Measurements from ENCODE around the gene PNKP.

Gene PNKP

GRCh38 chr19:49874503-49875157, 7.3 kb upstream of the PNKP start:
- no peak for DNase-seq

DNA sequence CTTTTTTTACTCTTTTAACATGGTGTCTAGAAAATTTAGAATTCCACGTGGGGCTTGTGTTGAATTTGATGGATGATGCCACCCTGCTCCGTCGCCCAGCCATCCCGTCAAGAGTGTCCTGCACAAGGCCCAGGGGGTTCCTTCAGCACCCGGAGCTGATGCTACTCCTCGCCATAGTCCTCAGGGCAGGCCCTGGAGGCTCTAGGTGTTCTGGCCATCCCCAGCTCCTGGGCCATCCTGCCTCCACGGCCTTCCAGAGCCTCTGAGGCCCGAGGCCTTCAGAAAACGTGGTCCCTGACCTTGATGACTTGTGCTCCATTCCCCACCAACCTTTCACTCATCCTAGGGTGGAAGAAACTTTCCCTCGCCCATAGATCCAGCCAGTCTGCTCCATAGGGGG, 6.5 kb upstream of the PNKP start:
- DNase-seq, result no peak

GRCh38 chr19:49873129-49873521, 5.7 kb upstream of the PNKP start:
- DNase-seq, result no peak

DNA sequence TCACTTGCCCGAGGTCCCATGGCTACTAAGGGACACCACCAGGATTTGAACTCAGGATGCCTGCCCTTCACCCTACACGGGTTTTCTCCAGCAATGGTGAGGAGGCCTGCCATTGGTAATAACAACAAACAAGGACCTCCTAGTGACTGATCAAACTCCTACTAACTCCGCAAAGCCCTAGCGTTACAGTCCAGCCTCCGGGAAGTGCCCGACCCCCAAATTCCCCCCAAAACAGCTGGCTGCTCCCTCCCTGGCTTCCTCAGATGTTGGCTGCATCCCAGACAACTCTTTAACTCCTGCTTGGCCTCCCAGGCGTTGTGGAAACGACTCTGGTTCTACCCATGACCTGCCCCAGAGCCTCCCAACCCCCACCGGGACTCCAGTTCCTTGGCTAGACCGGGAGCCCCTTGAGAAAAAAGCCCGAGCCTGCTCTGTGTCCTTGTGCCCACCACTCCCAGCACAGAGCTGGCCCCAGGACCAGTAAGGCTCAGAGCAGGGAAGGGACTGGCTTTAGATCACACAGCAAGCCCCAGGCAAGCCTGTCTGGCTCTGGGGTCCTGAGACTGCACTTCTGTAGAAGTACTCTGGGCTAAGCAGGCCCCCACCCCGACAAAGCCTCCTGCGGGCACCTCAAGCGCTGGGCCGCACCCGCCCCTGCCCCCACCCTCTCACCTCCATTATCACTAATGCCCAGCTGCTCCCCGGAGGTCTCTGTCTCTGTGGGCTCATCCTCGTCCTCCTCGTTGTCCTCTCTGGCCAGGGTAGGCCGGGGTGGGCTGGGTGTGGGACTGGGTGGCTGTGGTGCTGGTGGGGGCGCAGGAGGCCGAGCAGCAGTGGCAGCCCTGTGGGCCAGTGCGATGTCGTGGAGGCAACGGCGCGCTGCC, 5.1 kb upstream of the PNKP start:
- no peak for DNase-seq

- DNase-seq, result no peak
Observed at GRCh38 chr19:49871349-49871985, 4.1 kb upstream of the PNKP start.

DNA sequence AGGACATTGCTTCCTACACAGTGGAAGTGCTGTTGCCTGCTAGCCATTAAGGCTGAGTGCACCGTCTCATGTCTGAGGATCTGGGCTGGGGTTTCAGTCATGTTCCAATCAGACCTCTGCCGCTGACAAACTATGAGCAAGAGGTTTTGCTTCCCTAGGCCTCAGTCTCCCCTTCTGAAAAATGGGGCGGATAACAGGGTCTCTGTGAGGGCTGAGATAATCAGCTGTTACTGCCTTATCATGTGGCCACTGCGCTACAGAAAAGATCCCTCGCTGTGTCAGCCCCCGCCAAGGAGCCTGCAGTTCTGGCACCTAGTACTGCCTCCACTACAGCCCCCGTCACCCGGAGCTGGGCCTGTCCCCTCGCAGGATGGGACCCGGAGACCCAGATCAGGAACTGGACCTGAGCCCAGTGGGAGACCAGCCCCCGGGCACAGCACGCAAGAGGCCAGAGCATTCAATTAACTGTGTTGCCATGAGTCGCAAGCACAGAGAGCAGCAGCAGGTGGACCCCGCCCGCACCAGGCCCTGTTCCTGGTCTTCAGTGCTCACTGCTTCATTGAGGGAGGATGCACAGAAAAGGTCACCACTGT, 3.0 kb upstream of the PNKP start:
- no peak for DNase-seq

GRCh38 chr19:49869484-49870308, 2.3 kb upstream of the PNKP start:
- DNase-seq, result peak; percentile 92

DNA sequence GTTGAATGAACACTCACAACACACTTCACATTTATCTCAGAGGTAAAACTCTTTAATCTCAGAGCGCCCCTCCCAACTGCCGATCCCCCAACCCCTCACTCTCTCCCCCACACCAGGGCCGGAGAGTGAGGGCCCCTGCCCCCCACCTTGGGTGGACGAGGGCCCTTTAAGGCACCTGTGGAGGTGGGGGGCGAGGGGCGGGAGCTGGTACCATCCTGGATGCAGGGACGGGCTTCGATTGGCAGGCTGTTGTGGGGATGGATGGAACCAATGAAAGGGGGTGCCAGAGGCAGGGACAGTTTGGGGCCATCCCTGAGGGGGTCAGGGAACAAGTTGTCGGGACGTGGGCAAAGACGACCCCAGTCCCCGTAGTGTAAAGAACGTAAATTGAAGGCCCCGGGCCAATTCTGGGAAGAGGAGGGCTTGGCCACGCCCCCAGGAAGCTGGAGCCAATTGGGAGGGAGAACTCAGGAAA, 1.7 kb upstream of the PNKP start:
- no peak for DNase-seq

DNA sequence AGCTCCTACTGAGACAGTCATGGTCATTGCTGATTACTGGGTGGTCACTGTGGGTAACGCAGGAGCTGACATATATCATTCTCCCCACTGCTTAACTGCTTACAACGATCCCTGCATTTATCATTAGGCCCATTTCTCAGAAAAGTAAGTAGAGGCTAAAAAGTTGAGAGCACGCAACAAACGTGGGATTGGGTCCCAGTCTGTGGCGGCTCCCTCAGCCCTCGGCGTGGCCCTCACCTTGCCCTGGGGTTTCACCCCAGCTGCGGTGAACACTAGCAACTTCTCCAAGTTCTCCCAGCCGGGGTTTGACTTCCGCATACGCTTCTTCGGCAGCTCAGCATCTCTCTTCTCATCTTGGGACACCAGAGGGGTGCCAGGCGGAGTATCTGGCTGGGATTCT, 2.5 kb downstream of the PNKP start:
- DNase-seq, result no peak

DNA sequence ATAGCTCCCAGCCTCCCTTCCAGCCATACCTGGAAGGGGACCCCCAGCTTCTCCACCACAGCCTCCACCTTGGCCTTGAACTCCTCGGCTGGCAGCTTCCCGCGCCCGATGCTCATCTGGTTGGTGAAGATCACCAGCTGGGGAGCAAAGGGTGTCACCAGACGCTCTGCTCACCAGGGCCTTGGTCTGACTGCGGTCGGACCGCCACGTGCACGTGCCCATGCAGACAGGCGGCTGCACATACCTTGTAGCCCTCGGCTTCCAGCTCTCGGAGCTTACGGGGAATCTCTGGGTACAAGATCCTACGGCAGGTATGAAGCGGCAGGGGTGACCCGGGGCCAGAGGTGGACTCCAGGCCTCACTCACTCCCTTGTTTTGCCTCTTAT, 3.4 kb downstream of the PNKP start:
- DNase-seq, result no peak

DNA sequence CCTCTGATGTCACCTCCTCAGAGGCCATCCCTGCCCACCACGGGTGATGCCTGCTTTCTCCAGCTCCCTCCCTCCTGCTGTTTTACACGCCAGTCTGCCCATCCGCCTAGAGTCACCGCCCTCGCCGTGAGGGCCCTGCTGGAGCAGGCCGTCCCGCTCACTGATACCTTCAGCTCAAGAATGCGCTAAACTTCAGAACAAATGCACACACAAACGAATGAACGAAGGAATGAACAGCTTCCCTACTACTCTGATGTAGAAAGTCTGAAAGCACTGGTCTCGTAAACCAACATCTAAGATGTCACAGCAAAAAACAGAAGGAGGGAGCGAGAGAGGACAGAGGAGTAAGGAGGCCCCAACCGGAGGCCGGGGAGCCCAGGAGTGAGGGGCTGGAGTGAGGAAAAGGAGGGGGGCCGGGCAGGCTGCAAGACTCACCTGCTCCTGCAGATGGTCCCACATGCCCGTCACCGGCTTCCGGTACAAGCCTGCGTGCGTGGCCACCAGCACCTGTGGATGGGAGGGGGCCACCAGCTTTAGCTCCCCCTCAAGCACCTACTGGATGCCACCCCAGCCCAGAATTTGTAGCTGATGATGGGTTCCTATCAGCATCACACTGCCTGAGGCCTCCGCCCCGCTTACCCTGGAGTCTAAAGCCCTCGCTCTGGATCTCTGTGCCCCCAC, 4.0 kb downstream of the PNKP start:
- DNase-seq, result no peak

- peak; percentile 54 for DNase-seq
Observed at GRCh38 chr19:49862391-49863253, 4.8 kb downstream of the PNKP start.

DNA sequence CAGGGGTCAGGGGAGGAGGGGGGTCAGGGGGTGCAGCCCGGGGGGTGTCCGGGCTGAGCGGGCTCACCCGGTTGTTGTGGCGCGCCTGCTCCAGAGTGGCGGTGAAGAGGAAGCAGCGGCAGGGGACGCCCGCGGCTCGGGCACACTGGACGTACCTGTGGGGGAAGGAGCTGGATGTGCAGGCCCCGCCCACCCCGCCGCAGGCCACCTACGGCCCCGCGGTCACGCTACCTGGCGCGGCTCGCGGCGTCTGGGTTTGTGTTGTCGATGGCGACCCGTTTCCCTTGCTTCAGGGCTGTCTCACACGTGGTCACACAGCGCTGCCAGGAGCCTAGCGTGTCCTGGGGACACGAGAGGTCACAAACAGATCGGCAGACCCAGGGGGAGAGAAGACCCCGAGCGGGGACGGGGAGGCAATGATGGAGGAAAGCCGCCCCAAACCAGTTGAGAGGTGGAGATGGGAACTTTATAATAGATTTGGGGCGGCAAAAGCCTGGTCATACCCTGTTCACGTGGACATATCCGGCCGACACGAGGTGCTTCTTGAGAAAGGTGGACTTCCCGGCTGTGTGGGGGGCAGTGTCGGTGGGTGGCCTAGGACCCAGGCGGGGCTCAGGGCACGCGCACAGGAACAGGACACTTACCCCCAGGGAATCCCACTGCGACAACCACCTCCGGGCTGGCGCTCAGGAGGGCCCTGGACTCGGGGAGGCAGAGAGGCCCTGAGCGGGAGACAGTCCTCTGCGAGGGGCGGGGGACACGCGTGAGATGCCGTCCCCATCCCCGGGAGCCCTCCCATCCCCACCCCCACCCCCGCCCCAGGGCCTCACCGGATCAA, 5.6 kb downstream of the PNKP start:
- DNase-seq, result no peak

GRCh38 chr19:49861107-49861506, 6.3 kb downstream of the PNKP start:
- DNase-seq, result no peak

- no peak for DNase-seq
Observed at GRCh38 chr19:49860336-49861102, 6.9 kb downstream of the PNKP start.

DNA sequence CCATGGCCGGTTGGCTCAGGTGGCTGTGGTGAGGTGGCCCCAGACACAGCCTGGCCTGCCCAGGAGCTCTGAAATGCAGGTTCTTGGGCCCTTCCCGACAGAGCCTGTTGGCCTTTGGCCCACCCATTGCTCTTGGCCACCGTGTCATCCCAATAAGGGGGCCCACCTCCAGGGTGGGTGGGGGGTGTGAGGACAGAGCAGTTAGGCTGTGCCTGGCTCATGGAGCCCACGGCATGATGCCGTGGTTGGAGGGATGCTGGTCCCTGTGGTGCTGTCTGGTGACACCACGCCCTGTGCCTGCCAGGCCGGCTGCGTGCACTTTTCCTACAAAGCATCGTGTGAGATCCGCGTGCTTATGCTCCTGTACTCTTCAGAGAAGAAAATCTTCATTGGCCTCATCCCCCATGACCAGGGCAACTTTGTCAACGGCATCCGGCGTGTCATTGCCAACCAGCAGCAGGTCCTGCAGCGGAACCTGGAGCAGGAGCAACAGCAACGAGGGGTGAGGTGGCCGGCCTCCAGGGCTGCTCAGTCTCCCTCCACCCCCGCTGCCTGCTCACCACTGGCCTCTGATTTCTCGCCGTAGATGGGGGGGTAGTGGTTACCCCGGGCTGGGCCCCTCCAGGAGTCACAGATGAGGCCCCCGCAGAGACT, 7.6 kb downstream of the PNKP start:
- DNase-seq, result no peak

DNA sequence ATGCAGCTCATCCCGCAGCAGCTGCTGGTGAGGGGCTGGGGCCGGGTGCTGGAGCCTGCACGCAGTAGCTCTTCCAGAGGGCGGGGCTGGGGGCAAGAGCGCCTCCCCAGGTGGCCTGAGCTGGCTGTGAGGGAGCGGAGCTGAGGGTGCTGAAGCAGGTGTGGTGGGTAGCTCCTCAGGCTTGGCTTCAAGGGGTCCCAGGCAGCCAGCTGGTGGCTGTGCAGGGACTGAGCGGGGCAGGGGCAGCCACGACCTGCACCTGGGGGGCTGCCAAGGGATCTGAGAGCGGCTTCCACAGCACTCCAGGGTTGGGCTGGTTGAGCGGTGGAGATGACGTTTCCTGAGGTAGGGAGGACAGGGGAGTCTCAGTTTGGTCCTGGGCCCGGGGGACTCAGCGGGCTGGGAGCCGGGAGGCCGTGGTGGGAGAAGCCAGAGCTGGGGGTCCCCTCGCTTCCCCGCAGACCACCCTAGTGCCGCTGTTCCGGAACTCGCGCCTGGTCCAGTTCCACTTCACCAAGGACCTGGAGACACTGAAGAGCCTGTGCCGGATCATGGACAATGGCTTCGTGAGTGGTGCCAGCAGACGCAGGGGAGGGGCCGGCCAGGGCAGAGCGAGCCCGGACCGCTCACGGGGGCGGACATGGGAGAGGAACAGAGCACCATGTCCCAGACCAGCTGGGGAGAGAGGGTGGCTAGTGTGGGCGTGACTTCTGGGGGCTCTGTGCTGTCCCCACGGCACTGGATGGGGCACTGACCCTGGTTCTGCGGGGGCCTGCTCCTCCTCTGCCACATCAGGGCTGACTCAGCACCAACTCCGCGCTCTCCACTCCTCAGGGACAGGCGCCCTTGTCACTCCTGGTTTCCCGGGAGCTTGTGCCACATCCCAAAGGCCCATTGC, 9.0 kb downstream of the PNKP start:
- no peak for DNase-seq

GRCh38 chr19:49857838-49858087, 9.6 kb downstream of the PNKP start:
- no peak for DNase-seq
